ENCODE results near the gene SKP2. TPM values are rescaled to one million over a fixed set of nuclear protein-coding genes. Genes with fewer than 3 reads are reported as not detected.
A peak's percentile ranks its signal among the peaks of the same experiment; 100 is the strongest.

SKP2 gene
- total RNA-seq, 1 experiment from 2014 or later, result 21.7 TPM

DNA sequence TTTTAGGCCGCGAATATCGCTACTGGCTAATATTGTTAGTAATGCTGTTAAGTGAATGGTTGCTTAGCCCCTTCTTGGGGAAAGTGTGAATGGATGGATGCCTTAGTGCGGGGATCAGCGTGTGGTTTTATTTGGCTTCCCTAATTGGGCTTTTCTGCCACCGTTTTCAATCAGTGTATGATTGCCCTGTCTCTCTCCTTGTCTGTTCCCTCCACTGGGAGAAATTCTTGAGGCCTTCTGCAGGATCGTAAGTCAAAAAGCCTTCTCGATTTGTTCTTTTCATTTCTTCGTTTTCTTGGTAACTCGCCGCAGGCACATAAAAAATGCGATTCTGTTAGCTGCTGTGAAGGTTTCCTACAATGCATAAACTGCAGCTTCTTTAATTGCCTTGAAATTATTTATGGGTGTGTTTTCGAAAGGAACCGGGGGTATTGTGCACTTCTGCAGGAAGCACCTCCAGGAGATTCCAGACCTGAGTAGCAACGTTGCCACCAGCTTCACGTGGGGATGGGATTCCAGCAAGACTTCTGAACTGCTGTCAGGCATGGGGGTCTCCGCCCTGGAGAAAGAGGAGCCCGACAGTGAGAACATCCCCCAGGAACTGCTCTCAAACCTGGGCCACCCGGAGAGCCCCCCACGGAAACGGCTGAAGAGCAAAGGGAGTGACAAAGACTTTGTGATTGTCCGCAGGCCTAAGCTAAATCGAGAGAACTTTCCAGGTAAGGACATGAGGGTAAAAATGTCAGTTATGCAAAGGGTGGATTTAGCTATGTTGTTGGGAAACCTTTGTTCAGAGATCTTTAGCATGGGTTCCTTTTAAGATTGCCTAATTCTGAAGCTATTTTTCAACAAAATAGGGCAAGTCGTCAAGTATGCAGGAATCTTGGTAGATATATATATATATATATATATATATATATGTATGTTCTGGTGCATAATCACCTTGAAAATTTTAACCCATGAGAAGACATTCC, 700 bp downstream of the SKP2 start:
- intact Hi-C loops (cut with micrococcal nuclease), result loop anchor here (10.0 kb wide), 1 partner anchor 78 kb away; no protein-coding TSS in a partner anchor
- Mint-ChIP-seq H3K4me3 (ENCODE audit: unreplicated experiment) (peak overlapping the region; percentile 92), H3K27ac (ENCODE audit: low read depth, unreplicated experiment) (peak overlapping the region; percentile 91), H3K9me3 (ENCODE audit: unreplicated experiment) (no peaks in the 10 kb centered on the region), H3K4me1 (ENCODE audit: insufficient read depth, unreplicated experiment) (peaks cover 44% of the 10 kb centered on the region), H3K36me3 (ENCODE audit: insufficient read depth, unreplicated experiment) (peaks cover 35% of the 10 kb centered on the region), H3K27me3 (ENCODE audit: insufficient read depth, unreplicated experiment) (no peaks in the 10 kb centered on the region)
- peak; percentile 3 for DNase-seq (ENCODE audit: unreplicated experiment)
- ChIA-PET CTCF (interaction anchor here (0.6 to 2.8 kb wide), 9 partner anchors 9 to 859 kb away, joined by 3 to 22 read pairs (median 3); no protein-coding TSS in a partner anchor), POLR2A (interaction anchor here (0.6 to 3.3 kb wide), 20 partner anchors 8 to 1544 kb away, joined by 3 to 19 read pairs (median 4); partner anchors contain the start of genes DNAJC21, NADK2 and RAD1)
- TSS peak; percentile 60 for BruUV-seq (replicated peaks)
- TF ChIP-seq, protein P1, sequence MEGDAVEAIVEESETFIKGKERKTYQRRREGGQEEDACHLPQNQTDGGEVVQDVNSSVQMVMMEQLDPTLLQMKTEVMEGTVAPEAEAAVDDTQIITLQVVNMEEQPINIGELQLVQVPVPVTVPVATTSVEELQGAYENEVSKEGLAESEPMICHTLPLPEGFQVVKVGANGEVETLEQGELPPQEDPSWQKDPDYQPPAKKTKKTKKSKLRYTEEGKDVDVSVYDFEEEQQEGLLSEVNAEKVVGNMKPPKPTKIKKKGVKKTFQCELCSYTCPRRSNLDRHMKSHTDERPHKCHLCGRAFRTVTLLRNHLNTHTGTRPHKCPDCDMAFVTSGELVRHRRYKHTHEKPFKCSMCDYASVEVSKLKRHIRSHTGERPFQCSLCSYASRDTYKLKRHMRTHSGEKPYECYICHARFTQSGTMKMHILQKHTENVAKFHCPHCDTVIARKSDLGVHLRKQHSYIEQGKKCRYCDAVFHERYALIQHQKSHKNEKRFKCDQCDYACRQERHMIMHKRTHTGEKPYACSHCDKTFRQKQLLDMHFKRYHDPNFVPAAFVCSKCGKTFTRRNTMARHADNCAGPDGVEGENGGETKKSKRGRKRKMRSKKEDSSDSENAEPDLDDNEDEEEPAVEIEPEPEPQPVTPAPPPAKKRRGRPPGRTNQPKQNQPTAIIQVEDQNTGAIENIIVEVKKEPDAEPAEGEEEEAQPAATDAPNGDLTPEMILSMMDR (IDR thresholded peaks at IDR 0.05; ENCODE audit: unreplicated experiment), result no peak

DNA sequence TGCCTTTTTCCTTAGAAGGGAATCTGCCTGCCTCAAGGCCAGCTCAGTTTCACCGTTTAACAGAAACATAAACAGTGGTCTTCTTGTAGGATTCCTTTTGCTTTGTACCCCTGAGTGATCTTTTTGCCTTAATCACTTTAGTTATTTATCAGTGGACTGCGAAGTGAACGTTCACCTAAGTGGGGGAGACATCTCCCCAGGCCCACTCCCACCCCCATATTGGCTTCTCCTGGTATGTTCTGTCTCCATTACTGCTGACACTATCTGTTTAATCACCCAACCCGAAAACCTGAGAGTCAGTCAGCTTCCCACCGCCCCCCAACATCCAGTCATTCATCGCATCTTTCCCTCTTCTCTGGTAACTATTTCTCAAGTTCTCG, 1.4 kb downstream of the SKP2 start:
- intact Hi-C loops (cut with micrococcal nuclease), result loop anchor here (10.0 kb wide), 1 partner anchor 78 kb away; no protein-coding TSS in a partner anchor
- TF ChIP-seq, protein P1 (IDR thresholded peaks at IDR 0.05; ENCODE audit: unreplicated experiment), result no peak
- no peak for DNase-seq (ENCODE audit: unreplicated experiment)
- POLR2A ChIA-PET, result interaction anchor here (0.6 to 2.9 kb wide), 7 partner anchors 12 to 1224 kb away, joined by 3 to 10 read pairs (median 4); partner anchors contain the start of gene DNAJC21
- peaks cover 44% of the 10 kb centered on the region for H3K4me1 Mint-ChIP-seq (ENCODE audit: insufficient read depth, unreplicated experiment)
- peak overlapping the region; percentile 91 for H3K27ac Mint-ChIP-seq (ENCODE audit: low read depth, unreplicated experiment)
- no peaks in the 10 kb centered on the region for H3K27me3 Mint-ChIP-seq (ENCODE audit: insufficient read depth, unreplicated experiment)
- CTCF ChIA-PET, result interaction anchor here (0.6 to 2.8 kb wide), 8 partner anchors 9 to 858 kb away, joined by 3 to 22 read pairs (median 3); no protein-coding TSS in a partner anchor
- H3K9me3 Mint-ChIP-seq (ENCODE audit: unreplicated experiment), result no peaks in the 10 kb centered on the region
- H3K4me3 Mint-ChIP-seq (ENCODE audit: unreplicated experiment), result peak overlapping the region; percentile 92
- H3K36me3 Mint-ChIP-seq (ENCODE audit: insufficient read depth, unreplicated experiment), result peaks cover 39% of the 10 kb centered on the region
- no TSS peak for BruUV-seq (replicated peaks)

DNA sequence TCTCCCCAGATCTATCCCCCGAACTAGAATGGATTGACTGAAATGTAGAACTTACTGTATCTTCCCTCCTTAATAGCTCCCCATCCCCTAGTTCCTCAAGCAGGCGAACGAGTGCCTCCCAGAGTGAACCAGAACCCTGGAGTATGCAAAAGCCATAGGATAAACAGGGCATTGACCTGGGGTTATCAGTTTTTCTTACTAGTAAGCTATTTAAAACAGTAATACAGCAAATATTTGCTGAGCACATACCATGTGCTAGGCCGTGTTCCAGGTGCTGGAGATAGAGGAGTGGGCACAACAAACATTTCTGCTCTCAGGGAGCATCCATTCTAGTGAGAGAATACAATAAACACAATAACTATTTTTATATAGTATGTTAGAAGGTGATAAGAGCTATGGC, 1.8 kb downstream of the SKP2 start:
- CTCF ChIA-PET, result interaction anchor here (0.6 to 2.8 kb wide), 7 partner anchors 20 to 858 kb away, joined by 3 to 22 read pairs (median 3); no protein-coding TSS in a partner anchor
- Mint-ChIP-seq H3K4me1 (ENCODE audit: insufficient read depth, unreplicated experiment) (peaks cover 44% of the 10 kb centered on the region), H3K27me3 (ENCODE audit: insufficient read depth, unreplicated experiment) (no peaks in the 10 kb centered on the region), H3K9me3 (ENCODE audit: unreplicated experiment) (no peaks in the 10 kb centered on the region), H3K36me3 (ENCODE audit: insufficient read depth, unreplicated experiment) (peaks cover 43% of the 10 kb centered on the region), H3K27ac (ENCODE audit: low read depth, unreplicated experiment) (peak overlapping the region; percentile 91), H3K4me3 (ENCODE audit: unreplicated experiment) (peak overlapping the region; percentile 92)
- BruUV-seq (replicated peaks), result no TSS peak
- TF ChIP-seq, protein P1 (IDR thresholded peaks at IDR 0.05; ENCODE audit: unreplicated experiment), result no peak
- DNase-seq (ENCODE audit: unreplicated experiment), result no peak
- POLR2A ChIA-PET, result interaction anchor here (0.6 to 2.1 kb wide), 4 partner anchors 11 to 306 kb away, joined by 3 to 7 read pairs (median 4); no protein-coding TSS in a partner anchor
- intact Hi-C loops (cut with micrococcal nuclease), result loop anchor here (10.0 kb wide), 1 partner anchor 79 kb away; no protein-coding TSS in a partner anchor

DNA sequence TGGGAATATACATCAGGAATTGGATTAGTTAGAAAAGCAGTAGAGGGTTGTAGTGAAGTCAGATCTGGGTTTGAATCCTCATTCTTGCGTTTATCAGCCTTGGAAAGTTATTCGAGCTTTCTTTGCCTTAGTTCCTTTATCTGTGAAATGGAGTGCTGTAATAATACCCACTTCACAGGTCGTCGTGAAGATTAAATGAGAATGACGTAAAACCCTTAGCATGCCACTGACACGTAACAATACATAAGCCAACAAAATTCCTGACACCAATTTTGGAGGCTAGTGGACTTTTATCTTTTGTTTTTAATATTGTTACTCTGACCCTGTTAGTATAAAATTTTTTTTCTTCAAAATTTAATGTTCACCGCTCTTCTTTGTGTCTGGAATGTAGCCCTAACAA, 3.4 kb downstream of the SKP2 start:
- ChIA-PET POLR2A (interaction anchor here (0.7 to 2.0 kb wide), 2 partner anchors 11 to 541 kb away, joined by 3 to 8 read pairs; no protein-coding TSS in a partner anchor), CTCF (interaction anchor here (0.6 to 2.9 kb wide), 3 partner anchors 17 to 70 kb away, joined by 3 to 21 read pairs (median 4); no protein-coding TSS in a partner anchor)
- TF ChIP-seq, protein P1 (IDR thresholded peaks at IDR 0.05; ENCODE audit: unreplicated experiment), result no peak

More for the DNA sequence above, 3.4 kb downstream of the SKP2 start:
- intact Hi-C loops (cut with micrococcal nuclease), result loop anchor here (10.0 kb wide), 1 partner anchor 80 kb away; no protein-coding TSS in a partner anchor
- Mint-ChIP-seq H3K27me3 (ENCODE audit: insufficient read depth, unreplicated experiment) (no peaks in the 10 kb centered on the region), H3K36me3 (ENCODE audit: insufficient read depth, unreplicated experiment) (peaks cover 58% of the 10 kb centered on the region), H3K9me3 (ENCODE audit: unreplicated experiment) (no peaks in the 10 kb centered on the region), H3K4me3 (ENCODE audit: unreplicated experiment) (no peak overlapping the region), H3K4me1 (ENCODE audit: insufficient read depth, unreplicated experiment) (peaks cover 41% of the 10 kb centered on the region), H3K27ac (ENCODE audit: low read depth, unreplicated experiment) (no peak overlapping the region)
- no peak for DNase-seq (ENCODE audit: unreplicated experiment)
- BruUV-seq (replicated peaks), result no TSS peak

Data from MCF 10A (cell line).